IPS-NIHi7 (cell line): ENCODE measurements around the gene RFX3.
A peak's percentile ranks its signal among the peaks of the same experiment; 100 is the strongest.

Experiments used
- DNase-seq: peaks from one replicate; pipeline ENCODE4 v3.0.0; 2012; ENCODE audit warnings: mixed read lengths; ENCODE audit errors: extremely low spot score

RFX3 gene

DNA sequence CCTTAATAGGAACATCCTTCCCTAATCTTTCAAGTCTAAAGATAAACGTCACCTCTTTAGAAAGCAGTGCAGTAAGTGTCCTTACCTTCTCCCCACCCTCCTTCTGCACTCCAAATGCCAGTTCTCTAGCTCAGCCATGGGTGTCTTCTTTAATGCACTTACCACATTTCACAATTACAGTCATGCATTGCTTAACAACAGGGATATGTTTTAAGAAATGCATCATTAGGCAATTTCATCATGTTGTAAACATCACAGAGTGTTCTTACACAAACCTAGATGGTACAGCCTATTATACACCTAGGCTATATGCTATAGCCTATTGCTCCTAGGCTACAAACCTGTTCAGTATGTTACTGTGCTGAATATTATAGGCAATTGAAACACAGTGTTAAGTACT is 91.2 kb downstream of the RFX3 start:
- DNase-seq: no peak

DNA sequence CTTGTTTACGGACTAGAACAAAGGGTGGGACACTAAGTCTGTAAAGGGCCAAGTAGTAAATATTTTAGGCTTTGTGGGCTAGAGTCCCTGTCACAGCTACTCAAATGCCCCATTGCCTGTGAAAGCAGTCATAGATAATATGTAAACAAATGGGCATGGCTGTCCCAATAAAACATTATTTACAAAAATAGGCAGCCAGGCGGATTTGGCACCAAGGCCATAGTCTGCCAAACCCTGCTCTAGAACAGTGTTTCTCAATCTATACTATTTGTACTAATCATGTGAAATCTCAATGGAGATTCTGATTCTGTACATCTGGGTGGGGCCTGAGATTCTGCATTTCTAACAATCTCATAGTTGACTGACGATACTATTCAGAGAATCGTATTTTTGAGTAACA is 92.0 kb downstream of the RFX3 start:
- no peak for DNase-seq

DNA sequence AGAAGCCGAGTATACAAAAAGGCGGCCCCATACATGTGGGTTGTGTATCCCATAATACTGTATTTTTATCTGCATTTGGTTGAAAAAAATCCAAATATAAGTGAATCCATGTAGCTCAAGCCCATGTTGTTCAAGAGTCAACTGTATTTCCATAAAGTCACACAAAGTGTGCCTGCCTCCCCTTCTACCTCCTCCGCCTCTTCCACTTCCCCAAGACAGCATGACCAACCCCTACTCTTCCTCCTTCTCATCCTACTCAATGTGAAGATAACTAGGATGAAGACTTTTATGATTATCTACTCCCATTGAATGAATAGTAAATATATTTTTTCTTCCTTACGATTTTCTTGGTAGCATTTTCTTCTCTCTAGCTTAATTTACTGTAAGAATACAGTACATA is 92.7 kb downstream of the RFX3 start:
- DNase-seq: no peak

DNA sequence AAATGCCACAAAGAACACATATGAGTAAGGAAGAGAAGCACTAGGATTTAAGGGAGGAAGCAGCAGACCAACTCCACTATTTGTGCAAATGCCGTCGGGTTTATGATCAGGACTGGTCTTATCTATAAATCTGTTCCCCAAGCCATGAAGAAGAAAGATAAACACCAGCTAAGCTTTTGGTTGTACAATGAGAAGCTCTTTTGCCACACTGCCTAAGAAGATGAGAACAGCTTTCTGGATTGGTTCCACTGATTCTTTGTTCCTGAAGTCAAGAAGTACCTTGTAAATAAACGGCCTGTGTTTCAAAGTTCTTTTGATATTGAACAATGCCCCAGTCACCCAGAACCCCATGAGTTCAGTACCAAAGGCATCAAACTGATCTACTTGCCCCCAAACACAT is 93.9 kb downstream of the RFX3 start:
- DNase-seq: no peak

DNA sequence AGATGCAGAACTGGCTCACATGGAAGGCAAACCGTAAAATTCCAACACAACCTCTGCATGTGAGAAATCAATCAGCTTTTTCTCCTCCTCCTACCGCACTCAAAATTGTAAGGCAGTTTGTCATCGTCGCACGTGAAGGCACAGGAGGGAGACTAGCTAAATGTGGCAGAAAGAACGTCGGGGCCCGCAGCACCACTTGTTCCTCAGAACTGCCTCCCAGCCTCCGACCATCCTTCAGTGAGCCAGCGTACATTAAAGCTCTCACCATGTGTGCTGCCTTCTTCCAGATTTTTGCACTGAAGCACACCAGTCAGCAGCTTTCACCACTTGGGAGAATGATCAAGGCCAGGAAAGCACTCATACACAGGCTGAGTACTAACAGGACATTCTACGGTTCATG is 105.9 kb downstream of the RFX3 start:
- DNase-seq: no peak

DNA sequence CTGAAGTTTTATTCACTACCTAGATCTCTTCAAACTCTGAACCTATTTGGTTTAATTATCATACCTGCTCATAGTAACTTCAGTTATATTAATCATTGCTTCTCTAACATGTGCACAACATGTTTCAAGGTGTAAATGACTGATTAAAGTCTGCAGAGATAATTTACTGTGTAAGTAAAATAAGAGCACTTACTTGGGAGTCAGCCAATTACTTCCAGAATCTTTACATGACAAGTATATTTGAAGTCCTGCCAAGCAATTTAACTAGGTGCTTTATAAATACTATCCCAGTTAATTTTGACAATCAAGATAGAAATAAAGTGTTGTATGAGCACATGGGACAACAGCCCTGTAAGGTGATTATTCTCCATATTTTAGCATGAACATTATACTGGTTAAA is 109.9 kb downstream of the RFX3 start:
- DNase-seq: no peak

GRCh38 chr9:3413984-3414383 is 111.8 kb downstream of the RFX3 start:
- no peak for DNase-seq

- no peak for DNase-seq
Measured at GRCh38 chr9:3410461-3410860, 115.3 kb downstream of the RFX3 start.

- DNase-seq: no peak
Measured at GRCh38 chr9:3409453-3409852, 116.3 kb downstream of the RFX3 start.

- no peak for DNase-seq
Measured at GRCh38 chr9:3403315-3403714, 122.5 kb downstream of the RFX3 start.

GRCh38 chr9:3401221-3401954 is 124.4 kb downstream of the RFX3 start:
- DNase-seq: no peak

DNA sequence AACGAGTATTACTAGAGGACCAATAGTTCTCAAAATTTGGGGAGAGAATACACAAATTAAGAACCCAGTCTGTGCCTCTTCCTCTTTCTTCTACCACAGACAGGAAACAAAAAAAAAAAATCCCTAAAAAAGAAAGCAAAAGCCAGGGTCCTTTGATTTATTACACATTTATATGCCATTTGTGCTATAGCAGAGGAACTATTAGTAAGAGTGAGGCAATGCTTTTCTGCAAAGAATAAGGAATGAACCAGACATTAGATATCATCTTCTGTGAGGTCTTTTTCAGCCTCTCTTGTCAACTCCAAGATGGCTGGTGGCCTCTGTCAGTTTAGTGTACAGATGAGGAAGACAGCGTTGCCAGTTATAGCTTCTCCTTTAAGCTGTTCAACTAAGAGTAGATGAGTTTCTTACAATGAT is 127.6 kb downstream of the RFX3 start:
- no peak for DNase-seq

DNA sequence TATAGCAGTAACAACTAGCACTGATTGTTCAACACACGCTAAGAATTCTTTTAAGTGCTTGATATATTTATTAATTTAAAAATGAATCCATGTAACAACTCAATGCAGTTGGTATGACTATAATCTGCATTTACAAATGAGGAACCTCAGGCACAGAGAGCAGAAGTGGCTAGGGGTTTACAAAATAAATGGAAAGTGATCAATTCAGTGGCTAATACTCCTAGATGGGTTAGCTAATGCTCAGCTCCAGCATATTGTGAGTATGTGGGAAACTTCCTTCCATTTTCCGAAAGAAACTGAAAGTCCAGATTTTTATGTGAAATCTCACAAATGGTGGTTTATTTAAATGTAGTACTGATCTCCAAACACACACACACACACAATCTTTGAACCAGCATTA is 128.0 kb downstream of the RFX3 start:
- DNase-seq: no peak

- no peak for DNase-seq
Measured at GRCh38 chr9:3391414-3391813, 134.4 kb downstream of the RFX3 start.

DNA sequence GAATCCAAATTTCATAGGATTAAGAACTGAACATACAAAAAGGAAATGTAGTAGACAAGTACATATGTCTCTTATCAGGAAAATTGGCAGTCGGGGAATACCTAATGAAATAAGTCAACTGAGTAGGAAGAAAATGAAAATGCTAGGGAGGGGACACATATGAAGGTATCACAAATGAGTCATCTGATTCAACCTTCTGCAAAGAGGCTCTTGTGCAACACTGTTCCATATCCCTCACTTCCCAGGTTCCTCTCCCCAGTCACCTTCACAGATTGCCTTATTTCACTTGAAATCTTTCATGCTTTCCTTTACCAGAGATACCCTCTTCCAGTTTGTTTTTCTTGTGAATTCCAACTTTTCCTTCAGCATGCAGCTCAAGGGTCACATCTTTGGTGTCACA is 139.0 kb downstream of the RFX3 start:
- no peak for DNase-seq

GRCh38 chr9:3385871-3386270 is 139.9 kb downstream of the RFX3 start:
- DNase-seq: no peak

DNA sequence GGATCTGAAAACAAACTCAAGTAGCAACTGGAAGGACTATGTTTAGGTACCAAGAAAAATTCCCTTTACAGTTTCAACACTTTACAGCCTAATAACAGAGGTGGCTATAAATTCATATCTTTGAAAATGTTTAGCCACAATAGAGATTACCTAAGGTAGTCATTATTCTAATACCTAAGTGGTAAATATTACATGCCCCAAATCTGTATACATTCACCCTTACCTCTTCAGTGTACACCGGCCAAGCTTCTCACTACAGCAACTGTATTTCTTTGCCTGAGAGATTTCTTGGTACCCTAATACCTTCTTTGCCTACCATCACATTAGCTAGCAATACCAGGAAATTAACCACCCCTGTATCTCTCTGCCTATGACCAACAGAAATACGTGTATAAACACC is 154.0 kb downstream of the RFX3 start:
- no peak for DNase-seq

DNA sequence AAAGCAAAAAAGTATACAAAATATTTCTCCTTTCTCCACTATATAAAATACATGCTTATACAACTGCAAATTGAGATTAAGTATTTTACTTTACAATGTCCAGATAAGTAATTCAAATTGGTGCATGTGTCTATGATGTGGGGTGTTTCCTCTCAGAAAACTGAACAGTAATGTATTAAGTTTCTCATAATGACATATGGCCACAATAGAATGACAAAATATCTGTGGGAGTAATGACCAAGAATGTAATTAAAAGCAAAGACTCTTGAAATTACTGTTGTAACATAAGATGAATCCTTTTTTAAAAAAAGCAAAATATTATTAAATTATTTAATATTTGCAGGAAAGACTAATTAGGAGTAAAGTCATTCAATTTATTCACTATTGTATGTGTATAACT is 155.1 kb downstream of the RFX3 start:
- no peak for DNase-seq

DNA sequence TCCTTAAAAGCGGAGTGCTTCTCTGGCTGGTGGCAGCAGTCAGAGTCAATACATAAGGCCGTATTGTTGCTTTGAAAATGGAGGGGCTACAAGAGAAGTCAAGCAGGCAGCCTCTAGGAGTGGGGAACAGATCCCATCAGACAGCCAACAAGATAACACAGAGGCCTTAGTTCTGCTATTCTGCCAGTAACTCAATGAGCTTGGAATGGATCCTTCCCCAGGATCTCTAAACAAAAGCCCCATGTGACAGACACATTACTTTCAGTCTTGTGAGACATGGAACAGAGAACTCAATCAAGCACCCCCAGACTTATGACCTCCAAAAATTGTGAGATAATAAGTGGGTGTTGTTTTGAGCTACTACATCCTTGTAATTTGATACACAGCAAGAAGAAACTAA is 158.6 kb downstream of the RFX3 start:
- peak; percentile 23 for DNase-seq

DNA sequence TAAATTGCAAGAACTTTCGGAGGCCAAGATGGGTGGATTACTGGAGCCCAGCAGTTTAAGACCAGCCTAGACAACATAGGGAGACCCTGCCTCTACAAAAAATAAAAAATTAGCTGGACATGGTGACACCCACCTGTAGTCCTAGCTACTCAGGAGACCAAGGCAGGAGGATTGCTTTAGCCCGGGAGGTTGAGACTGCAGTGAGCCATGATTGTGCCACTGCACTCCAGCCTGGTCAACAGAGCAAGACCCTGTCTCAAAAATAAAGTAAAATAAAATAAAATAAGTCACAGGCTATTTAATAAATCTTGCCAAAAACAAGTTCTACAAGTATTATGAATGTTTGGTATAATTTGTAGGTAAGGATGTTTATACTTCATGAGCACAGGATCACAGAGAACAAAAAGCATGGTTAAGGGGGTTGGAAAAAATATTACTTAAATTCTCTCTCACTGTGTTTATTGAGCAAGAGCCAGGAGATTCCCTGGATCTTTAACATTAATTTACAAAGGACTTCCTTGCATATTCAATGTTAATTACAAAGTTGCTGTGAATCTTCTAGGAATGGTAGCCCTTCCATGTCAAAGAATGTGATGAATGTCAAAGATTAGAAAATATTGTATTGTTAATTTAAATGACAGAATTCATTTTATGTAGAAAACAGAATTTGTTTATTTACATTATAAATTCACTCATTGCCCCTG is 164.0 kb downstream of the RFX3 start:
- DNase-seq: no peak

DNA sequence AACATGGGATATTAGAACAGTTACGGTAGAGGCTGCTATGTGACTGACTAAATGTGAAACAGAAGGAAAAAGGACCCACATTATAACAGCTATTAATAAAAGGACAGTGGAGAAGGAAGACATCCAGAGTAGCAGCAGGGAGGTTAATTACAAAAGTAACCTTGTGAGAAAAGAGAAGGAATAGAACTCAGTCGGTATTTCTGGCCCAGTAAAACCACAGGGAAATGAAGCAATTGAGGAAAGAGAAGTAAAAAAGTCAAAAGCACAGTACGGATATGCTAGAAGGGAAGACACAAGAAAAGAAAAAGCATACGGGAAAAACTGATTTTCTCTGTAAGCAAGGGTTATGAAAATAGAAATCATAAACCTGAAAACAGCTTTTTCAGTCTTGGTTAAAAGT is 164.7 kb downstream of the RFX3 start:
- no peak for DNase-seq

DNA sequence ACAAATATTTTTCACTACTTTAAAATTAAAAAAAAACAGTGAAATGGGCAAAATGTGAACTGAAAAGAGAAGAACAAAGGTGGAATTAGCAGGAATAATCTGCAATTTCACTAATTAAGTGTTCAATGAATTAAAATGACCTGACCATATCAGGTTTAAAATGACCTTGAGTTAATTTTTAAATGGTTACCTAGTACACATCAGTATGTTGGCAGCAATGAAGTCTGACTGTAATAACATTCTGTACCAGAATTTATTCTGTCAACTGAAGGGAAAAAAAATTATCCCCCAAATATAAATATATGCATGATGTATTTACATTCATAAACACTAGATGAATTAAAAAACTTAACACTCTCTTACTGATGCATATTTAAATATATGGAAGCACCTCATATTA is 165.6 kb downstream of the RFX3 start:
- no peak for DNase-seq

GRCh38 chr9:3359778-3360177 is 166.0 kb downstream of the RFX3 start:
- no peak for DNase-seq
